ENCODE data around the gene EXTL2. TPM values are rescaled to one million over a fixed set of nuclear protein-coding genes. Genes with fewer than 3 reads are reported as not detected.

The EXTL2 gene, protein sequence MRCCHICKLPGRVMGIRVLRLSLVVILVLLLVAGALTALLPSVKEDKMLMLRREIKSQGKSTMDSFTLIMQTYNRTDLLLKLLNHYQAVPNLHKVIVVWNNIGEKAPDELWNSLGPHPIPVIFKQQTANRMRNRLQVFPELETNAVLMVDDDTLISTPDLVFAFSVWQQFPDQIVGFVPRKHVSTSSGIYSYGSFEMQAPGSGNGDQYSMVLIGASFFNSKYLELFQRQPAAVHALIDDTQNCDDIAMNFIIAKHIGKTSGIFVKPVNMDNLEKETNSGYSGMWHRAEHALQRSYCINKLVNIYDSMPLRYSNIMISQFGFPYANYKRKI
- 10 to 100 TPM; 13.3 to 20.3 (median 15.1) TPM for total RNA-seq
- 1 to 10 TPM; 1.4 to 3.8 (median 1.8) TPM for polyA plus RNA-seq

GRCh38 chr1:100894603-100895539 lies at the start of gene EXTL2:
Gene EXTL2, minus strand, starts transcription at chr1:100894842. Its CDS starts 6,085 bp downstream, at chr1:100888757.
- H3K4me1 ChIP-seq = peaks cover 0 to 31% (median 18%) of the 10 kb centered on the region in 4 donors
- WGBS, 2 donors = 0 to 1% methylated on average over 47 of the region's 47 CpGs

DNA sequence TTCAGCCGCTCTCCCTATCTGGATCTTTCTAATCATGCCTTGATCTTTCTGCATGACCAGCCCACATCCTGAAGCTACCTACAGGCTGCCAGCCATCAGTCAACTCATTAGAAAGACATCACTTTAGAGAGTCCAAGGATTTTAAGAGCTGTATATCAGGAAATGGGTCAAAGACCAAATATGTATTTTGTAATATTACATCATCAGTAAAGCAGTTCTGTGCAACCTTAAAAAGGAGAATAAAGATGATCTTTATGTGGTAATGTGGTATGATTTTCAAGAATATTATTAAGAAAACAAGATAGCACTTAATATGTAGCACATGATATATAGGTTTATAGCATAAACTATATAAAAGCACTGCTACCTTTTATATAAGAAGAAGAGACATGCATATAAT lies 48.9 kb upstream of the EXTL2 start:
- H3K27me3 ChIP-seq = no peaks in the 10 kb centered on the region
- no peaks in the 10 kb centered on the region for H3K9me3 ChIP-seq
- H3K36me3 ChIP-seq = peaks cover 0 to 24% (median 0%) of the 10 kb centered on the region in 4 donors
- no peak for DNase-seq
- 95 to 96% methylated on average over 1 of the region's 1 CpG for WGBS, 2 donors
- no peak overlapping the region for H3K4me3 ChIP-seq
- intact Hi-C loops (cut with DNase I) = no loop called here
- H3K4me1 ChIP-seq = no peaks in the 10 kb centered on the region
- TF ChIP-seq EP300 (IDR thresholded peaks at IDR 0.05) (no peak), POLR2AphosphoS5 (IDR thresholded peaks at IDR 0.05) (no peak), POLR2A (IDR thresholded peaks at IDR 0.05) (no peak)
- TF ChIP-seq, protein P1, sequence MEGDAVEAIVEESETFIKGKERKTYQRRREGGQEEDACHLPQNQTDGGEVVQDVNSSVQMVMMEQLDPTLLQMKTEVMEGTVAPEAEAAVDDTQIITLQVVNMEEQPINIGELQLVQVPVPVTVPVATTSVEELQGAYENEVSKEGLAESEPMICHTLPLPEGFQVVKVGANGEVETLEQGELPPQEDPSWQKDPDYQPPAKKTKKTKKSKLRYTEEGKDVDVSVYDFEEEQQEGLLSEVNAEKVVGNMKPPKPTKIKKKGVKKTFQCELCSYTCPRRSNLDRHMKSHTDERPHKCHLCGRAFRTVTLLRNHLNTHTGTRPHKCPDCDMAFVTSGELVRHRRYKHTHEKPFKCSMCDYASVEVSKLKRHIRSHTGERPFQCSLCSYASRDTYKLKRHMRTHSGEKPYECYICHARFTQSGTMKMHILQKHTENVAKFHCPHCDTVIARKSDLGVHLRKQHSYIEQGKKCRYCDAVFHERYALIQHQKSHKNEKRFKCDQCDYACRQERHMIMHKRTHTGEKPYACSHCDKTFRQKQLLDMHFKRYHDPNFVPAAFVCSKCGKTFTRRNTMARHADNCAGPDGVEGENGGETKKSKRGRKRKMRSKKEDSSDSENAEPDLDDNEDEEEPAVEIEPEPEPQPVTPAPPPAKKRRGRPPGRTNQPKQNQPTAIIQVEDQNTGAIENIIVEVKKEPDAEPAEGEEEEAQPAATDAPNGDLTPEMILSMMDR (IDR thresholded peaks at IDR 0.05) = no peak
- no peak overlapping the region for H3K27ac ChIP-seq

More at GRCh38 chr1:100894603-100895539, at the start of gene EXTL2:
- TF ChIP-seq, protein P1 (IDR thresholded peaks at IDR 0.05) = no peak
- TF ChIP-seq POLR2AphosphoS5 (IDR thresholded peaks at IDR 0.05) = peak; percentile 11 to 55 (median 28)
- peak within 1 kb of the TSS; percentile 89 to 97 (median 93) for H3K27ac ChIP-seq
- H3K4me3 ChIP-seq = peak within 1 kb of the TSS; percentile 60 to 85 (median 72)
- H3K27me3 ChIP-seq = no peaks in the 10 kb centered on the region
- H3K9me3 ChIP-seq = peaks cover 0 to 6% (median 0%) of the 10 kb centered on the region in 4 donors
- peaks cover 0 to 17% (median 0%) of the 10 kb centered on the region in 4 donors for H3K36me3 ChIP-seq
- peak; percentile 90 for DNase-seq
- intact Hi-C loops (cut with DNase I) = loop anchor here (5.0 to 10.0 kb wide), 4 partner anchors 132 to 858 kb away; partner anchors contain the start of genes CDC14A, DBT and DPH5

GRCh38 chr1:100942304-100943046 lies 47.8 kb upstream of the EXTL2 start:
- no peak overlapping the region for H3K27ac ChIP-seq
- no peaks in the 10 kb centered on the region for H3K27me3 ChIP-seq
- TF ChIP-seq EP300 (IDR thresholded peaks at IDR 0.05) = no peak
- TF ChIP-seq, protein P1 (IDR thresholded peaks at IDR 0.05) = no peak
- no peaks in the 10 kb centered on the region for H3K9me3 ChIP-seq
- H3K36me3 ChIP-seq = peaks cover 0 to 34% (median 0%) of the 10 kb centered on the region in 4 donors
- WGBS, 2 donors = 64 to 92% methylated on average over 2 of the region's 2 CpGs
- intact Hi-C loops (cut with DNase I) = no loop called here
- no peak for DNase-seq
- no peaks in the 10 kb centered on the region for H3K4me1 ChIP-seq
- H3K4me3 ChIP-seq = no peak overlapping the region

- Histone ChIP-seq H3K4me3 (no peak overlapping the region), H3K27ac (no peak overlapping the region), H3K36me3 (peaks cover 0 to 34% (median 0%) of the 10 kb centered on the region in 4 donors), H3K9me3 (no peaks in the 10 kb centered on the region), H3K27me3 (no peaks in the 10 kb centered on the region), H3K4me1 (no peaks in the 10 kb centered on the region)
- intact Hi-C loops (cut with DNase I) = no loop called here
- WGBS, 2 donors = 92 to 97% methylated on average over 9 of the region's 9 CpGs
- no peak for DNase-seq
- TF ChIP-seq POLR2AphosphoS5 (IDR thresholded peaks at IDR 0.05) = no peak
- TF ChIP-seq, protein P1 (IDR thresholded peaks at IDR 0.05) = no peak
- no peak for TF ChIP-seq POLR2A (IDR thresholded peaks at IDR 0.05)
- no peak for TF ChIP-seq EP300 (IDR thresholded peaks at IDR 0.05)
Observed at GRCh38 chr1:100941580-100942216, 47.1 kb upstream of the EXTL2 start.
